H54 (cell line): ENCODE data around the gene SEC22B.
"Not testable (repeated sequence)": the region's sequence is repeated elsewhere in the genome, so short reads cannot be mapped to it uniquely, and the experiment has no call there.

Experiments used
- DNase-seq: peaks from one replicate; pipeline ENCODE4 v3.0.0; 2011; ENCODE audit warnings: low spot score, mixed read lengths; ENCODE audit not compliant: insufficient read length
- FAIRE-seq: peaks from 3 replicates; lab custom pipeline; 2011; peaks lifted over from hg19 to GRCh38; lab: Jason Lieb, UNC

The SEC22B gene

DNA sequence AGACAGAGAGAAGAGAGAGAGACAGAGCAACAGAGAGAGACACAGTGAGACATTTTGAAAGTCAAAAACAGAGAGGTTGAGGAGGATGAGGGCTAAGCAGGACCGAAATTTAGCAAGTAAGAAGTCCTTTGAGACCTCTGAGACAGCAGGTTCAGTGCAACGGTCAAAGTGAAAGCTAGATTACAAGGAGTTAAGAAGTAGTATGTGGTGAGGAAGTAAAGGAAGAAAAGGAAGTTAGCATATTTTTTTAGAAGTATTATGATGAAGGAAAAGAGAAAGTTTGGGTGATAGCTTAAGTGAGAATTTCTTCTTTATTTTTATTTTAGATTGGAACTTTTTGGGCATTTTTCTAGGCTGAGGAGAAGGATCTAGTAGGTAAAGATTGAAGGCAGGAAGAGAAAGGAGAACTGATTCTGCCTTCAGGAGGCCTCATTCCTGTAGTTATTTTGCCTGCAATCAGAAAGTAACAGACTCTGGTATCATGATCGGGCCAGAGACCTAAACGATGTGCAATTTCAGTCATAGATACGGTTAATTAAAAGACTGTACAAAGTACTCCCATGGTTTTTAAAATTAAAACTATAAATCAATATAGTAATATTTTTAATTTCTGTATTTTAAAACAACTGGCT lies 53.9 kb downstream of the SEC22B start:
- DNase-seq, FAIRE-seq: not testable (repeated sequence)

DNA sequence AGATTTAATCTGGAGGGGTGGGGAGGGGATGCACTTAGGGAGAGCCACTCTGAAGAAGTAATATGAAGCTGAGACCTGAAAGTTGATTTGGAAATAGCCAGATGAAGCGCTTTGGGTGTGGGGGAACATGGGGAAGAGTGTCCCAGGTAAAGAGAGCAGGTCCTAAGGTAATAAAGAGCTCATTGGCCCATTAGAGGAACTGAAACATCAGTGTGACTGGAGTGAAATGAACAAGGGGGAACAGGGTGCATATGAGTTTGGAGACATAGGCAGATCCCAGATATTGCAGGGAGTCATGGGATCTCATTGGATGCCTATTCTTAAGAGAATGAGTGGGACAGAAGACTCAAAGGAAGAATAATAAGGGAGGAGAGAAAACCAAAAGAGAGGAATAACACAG lies 54.5 kb downstream of the SEC22B start:
- not testable (repeated sequence) for DNase-seq, FAIRE-seq

DNA sequence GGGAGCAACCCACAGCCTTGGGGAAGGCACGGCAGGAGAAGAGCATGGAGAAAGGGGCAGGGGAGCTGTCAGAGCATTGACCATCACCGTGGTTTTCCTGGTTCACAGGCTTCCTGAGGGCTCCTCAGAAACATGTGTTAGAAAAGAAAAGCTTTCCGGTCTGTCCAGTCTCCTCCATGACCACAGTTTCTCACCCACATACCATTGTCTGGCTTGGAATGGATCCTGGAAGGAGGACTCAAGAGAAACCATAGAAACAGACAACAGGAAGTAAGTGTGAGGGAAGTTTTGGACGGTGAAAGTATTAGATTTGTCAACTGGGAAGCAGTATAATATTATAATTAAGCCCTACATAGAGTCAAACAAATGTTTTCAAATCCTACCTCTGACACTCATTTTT lies 55.8 kb downstream of the SEC22B start:
- FAIRE-seq, DNase-seq: not testable (repeated sequence)

DNA sequence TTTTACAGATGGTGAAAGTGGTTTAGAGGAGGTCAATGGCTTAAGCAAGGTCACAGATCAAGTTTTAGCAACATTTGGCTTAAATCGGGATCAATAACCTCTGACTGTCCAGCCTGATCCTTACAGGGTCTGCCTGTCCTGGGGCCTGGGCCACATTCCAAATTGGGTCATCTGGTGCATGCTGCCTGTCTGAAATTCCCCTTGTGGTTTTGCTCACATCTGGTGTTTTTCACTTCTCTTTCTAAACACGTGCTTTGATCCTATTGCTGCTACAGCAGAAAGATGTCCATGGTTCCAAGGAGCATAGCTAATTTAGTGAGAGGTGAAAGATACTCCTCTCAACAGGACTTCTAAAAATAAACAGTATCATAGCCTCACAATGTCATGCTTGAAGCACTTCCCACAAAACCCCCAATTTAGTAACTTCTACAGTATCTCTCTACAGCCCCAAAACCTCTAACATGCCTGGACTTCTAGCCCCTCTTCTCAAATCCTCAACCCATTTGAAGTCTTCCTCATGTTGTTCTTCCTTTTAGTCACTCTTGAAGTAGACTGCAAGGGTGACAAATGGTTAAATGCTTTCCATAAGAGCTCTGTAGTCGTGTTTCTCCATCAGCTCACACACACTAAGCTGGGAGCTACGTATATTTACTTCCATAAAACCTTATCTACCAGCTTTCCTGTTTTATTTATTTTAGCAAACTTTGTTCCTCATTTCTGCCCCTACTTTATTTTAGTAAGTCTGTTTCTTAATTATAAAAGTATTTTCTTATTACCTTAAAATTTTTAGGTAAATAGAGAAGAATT lies 58.7 kb downstream of the SEC22B start:
- DNase-seq = not testable (repeated sequence)
- peak; percentile 70 for FAIRE-seq

DNA sequence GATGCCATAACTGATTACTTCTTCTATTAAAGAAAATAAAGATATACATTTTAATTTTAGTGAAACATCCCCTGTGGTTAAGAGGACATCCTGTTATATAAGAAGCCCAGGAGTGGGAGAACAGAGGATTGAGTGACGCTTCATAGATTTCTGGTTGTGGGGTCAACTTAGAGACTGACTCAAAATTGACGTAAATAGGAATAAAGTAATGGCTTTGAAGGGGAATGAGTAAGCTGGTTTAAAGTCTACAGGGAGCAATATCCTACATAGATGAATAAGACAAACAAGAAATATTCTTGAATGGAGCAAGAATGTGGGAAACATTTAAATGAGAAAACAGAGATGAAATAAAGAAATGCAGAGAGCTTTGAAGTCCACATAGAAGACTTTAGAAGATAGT lies 60.2 kb downstream of the SEC22B start:
- DNase-seq, FAIRE-seq: not testable (repeated sequence)

DNA sequence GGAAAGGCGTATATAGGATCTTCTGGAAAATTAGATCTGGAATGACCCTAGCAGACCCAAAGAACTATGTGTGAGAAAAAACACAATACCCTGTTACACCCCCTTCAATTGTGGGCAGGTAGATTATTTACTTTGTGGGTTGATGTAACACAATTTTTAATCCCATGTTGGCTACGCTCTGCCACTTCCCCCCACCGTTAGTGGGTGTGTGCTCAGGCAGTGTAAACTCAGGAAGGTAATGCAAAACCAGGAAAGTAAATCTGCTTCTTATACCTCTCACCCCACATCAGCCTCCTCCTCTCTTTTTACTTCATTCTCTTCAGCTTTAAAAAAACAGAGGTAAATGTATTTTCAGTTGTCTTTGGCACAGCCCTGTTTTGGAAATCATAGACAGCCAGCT lies 63.2 kb downstream of the SEC22B start:
- DNase-seq, FAIRE-seq: not testable (repeated sequence)

DNA sequence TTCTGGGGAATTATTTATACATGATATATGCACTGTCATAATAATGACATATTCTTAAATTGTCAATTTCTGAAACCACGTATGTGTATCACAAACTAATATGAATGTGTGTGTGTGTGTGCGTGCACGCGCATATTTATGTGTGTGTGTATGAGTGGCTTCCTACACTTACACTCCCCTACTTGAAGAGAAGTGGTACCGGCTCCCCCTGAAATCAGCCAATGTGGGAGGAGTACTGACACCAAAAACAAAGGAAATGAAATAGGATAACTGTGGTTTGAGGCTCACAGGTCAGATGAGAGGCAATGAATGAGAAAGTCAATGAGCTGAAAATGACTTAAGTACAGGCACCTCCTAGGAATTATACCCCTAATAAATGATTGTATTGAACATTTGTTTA lies 64.1 kb downstream of the SEC22B start:
- peak; percentile 33 for FAIRE-seq
- DNase-seq = not testable (repeated sequence)

DNA sequence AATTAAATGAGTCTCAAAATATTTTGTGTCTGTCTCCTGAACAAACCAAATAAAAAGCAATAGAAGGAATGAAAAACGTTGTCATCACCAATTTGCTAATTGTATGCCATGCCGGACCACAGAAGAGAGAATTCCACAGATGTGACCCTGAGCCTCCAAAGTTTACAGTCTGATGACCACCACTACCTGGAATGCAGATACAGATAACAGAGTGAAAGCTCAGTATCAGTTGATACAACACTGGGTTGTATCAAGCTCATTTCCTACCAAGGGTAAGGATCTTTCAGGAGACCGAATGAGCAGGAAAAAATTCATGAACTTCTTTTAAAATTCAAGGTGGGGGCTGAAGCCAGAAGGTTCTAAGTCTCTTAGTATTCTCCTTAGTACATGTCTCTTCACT lies 64.5 kb downstream of the SEC22B start:
- not testable (repeated sequence) for DNase-seq
- peak; percentile 45 for FAIRE-seq

DNA sequence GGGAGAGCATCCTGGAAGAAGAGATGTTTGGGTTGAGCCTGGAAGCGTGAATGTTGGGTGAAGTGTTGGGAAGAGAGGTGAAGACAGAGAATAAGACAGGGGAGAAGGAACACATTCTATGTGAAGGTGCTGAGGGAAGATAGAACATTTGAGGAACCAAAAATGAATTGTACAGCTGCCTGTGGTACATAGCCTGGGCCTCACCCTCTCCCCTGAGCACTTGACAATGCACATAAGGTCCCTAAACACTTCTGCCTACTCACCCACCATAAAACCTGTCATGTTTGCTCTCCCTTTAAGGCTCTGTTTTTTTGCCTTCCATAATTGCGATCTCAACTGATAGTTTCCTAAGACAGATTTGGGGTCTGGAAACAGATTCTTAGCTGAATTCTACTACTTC lies 65.3 kb downstream of the SEC22B start:
- not testable (repeated sequence) for FAIRE-seq

DNA sequence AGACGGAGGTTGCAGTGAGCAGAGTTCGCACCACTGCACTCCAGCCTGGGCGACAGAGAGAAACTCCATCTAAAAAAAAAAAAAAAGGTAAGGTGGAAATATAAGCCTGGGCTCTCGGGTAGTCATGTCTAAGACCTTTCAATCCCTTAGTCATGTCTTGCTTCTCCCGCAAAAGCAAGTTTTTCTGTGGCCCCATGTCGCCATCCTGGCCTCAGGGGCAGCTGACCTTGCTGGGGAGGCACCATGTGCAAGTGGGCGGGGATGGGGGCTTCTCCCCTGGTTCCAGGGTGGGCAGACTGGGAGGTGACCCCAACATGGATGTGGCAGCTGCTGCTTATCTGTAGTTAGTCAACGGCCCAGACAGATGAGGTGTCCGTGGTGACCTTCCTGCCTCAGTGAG lies 66.7 kb downstream of the SEC22B start:
- FAIRE-seq, DNase-seq: not testable (repeated sequence)

More for the DNA sequence above, 65.3 kb downstream of the SEC22B start:
- DNase-seq = not testable (repeated sequence)

DNA sequence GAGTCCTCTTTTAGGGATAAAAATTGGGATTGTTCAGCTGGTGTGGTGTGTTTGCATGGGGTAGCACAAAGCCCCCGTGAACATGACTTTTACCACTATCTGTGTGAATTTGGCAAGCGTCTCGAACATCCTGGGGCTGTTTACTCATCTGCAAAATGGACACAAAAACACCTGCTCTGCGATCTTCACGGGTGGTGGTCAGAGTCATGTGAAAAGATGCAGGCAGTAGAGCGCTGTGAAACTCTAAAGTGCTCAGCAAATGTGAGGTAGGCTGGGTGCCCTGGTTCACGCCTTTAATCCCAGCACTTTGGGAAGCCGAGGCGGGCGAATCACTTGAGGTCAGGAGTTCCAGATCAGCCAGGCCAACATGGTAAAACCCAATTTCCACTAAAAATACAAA lies 67.1 kb downstream of the SEC22B start:
- FAIRE-seq, DNase-seq: not testable (repeated sequence)

DNA sequence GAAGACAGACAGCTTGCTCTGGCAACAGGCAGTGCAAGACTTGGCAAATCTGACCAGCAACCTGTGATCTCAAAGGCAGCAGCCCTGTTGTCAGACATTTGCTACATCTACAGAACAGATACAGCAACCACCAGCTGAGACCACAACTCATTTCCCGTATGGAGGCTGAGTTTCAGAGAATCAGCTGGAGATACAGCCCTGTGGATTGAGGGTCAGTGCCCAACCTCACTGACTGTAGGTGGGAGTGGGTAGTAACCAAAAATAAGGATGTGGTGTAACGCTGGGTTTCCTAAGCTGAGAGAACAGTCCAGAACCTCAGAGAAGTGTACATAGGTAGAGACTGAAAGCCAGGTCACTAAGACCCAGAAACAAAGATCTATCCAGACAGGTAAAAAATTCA lies 71.0 kb downstream of the SEC22B start:
- not testable (repeated sequence) for DNase-seq, FAIRE-seq

DNA sequence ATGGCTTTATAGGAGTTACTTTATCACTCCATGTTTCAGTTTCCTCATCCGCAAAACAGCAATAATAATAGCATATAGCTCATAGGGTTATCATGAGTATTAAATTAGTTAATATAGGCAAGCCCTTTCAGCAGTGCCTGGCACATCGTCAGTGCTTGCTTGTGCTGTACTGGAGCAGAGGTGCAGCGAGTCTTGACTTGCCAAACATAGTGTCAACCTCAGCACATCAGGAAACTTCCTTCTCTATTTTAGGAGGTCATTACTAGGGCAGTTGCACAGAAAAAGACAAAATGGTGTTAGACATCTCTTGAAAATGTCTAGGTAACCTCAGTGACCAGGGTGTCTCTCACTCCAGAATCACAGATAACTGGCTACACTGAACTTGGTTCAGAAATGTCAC lies 72.6 kb downstream of the SEC22B start:
- DNase-seq, FAIRE-seq: not testable (repeated sequence)

DNA sequence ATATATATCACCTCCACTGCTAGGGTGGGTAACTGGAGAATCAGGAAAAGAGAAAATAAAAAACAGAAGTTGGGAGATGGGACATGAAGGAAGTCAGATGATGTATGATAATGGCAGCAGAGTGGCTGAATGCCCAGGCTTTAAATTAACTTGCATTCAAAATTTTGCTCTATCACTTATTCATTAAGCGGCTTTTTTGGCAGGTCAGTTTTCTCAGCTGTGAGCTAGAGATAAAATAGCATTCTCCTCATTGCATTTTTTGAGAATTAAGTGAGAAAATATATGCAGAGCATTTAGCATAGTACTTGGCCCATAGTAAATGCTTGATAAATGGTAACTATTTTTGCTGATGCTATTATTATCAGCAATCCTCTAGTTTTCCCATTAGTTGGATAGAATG lies 74.7 kb downstream of the SEC22B start:
- not testable (repeated sequence) for FAIRE-seq

More for the DNA sequence above, 74.7 kb downstream of the SEC22B start:
- DNase-seq = not testable (repeated sequence)
